GM12874 (cell line): ENCODE measurements around the gene DRAM1.

Experiments
- TF ChIP-seq, protein P1 (sequence below): IDR thresholded peaks from 2 replicates; pipeline ENCODE4 v1.5.1; 2011; ENCODE audit warnings: low read depth, mild to moderate bottlenecking, control low read depth, low read length, moderate library complexity; ENCODE audit not compliant: insufficient read depth

Gene DRAM1

DNA sequence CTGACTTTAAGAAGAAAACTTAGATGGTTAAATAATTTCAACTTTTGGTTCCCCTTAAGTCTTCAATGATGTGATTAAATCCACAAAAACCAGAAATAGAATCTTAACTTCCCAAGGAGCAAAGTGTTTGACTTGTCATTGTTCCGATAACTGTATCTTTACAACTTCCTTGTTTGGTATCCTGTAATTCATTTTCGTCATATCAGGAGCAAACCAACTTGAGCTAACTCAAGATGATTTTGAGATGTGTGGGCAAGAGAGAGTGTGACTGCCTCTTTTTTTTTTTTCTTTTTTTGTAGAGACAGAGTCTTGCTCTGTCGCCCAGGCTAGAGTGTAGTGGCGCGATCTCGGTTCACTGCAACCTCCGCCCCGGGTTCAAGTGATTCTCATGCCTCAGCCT lies 25.3 kb downstream of the DRAM1 start:
- TF ChIP-seq, protein P1, sequence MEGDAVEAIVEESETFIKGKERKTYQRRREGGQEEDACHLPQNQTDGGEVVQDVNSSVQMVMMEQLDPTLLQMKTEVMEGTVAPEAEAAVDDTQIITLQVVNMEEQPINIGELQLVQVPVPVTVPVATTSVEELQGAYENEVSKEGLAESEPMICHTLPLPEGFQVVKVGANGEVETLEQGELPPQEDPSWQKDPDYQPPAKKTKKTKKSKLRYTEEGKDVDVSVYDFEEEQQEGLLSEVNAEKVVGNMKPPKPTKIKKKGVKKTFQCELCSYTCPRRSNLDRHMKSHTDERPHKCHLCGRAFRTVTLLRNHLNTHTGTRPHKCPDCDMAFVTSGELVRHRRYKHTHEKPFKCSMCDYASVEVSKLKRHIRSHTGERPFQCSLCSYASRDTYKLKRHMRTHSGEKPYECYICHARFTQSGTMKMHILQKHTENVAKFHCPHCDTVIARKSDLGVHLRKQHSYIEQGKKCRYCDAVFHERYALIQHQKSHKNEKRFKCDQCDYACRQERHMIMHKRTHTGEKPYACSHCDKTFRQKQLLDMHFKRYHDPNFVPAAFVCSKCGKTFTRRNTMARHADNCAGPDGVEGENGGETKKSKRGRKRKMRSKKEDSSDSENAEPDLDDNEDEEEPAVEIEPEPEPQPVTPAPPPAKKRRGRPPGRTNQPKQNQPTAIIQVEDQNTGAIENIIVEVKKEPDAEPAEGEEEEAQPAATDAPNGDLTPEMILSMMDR: no peak

DNA sequence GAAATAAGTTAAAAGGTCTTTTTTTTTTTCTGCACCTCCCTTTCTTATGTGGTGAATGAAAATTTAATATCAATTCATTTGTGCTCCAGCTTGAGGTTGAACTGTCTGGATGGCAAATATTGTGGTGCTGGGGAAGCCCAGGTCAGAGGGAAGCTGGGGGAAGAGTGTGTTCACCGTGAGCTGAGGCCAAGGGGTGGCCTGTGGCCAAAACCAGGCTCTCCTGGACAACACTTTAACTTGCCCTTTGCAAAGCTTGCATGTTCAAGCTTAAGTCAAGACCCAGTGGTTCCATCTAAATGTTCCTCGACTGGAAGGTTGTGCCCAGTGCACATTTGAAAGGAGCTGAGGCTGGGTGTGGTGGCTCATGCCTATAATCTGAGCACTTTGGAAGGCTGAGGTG lies 28.8 kb downstream of the DRAM1 start:
- TF ChIP-seq, protein P1: no peak

DNA sequence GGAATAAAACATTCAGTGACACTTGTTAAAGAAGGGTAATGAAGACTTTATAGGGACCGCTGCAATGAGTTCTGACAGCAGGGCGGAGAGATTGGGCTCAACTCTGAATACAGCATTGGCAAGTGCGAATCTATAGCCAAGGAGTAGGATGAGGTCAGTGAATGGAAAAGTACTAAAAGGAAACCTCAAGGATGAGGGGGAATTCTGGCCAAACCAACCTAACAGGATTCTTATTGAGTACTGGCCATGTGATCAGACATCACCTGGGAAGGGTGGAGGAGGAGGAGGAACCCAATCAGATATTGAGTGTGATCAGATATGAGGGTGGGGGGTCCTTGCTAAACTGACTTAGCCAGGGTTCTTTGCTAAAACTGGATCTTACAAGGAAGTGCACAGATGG lies 31.0 kb downstream of the DRAM1 start:
- TF ChIP-seq, protein P1: no peak

DNA sequence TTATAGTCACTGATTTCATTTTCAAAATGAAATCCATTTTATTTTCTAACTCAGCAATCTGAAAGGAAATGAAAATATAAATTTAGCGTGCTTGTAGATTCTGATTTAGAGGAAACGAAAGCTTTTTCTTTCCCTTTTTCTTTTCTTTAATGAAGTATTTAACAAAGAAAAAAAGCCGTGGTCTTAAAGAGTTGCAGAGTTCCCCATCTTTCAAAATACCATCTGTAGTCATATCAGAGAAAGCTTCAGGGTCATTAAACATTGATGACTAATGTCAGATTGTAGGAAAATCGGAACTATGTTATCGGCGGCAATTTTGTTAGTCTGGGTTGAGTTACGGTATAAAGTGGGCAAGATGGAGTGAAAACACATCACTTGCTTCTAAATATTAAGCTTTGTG lies 32.3 kb downstream of the DRAM1 start:
- TF ChIP-seq, protein P1: no peak

DNA sequence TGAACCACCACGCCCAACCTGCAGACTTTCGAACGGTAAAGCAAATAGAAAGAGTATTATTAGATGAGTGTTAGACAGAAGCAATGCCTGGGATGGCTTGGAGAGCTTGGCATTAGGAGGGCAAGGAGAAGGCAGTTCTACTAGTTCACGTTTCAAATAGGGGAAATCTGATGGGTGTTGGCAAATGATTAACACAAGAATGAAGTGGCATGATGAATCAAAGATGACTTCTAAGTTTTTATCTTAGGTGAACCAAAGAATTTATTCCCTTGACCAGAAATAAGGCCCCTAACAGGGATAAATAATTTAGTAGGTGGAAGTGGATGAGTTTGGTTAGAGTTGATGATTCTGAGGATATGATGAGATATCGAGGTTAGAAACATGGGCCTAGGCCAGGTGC lies 38.5 kb downstream of the DRAM1 start:
- TF ChIP-seq, protein P1: no peak

DNA sequence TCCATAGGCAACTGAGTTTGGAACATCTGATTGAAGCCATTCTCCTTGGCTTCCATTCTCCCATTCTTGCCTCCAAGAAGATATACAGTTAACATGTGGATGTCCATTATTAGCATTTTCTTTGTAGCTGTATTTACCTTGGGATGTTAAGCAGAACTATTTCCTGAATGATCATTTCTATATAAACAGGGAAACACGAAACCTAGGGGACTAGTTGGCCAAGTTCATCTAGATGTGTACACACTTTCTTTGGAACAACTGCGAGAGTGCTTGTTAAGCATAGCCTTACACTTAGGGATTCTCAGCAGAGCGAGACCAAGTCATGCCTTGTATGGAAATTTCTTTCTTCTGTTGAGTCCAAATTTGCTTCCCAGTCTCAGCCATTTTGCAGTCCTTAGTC lies 42.1 kb downstream of the DRAM1 start:
- TF ChIP-seq, protein P1: no peak

DNA sequence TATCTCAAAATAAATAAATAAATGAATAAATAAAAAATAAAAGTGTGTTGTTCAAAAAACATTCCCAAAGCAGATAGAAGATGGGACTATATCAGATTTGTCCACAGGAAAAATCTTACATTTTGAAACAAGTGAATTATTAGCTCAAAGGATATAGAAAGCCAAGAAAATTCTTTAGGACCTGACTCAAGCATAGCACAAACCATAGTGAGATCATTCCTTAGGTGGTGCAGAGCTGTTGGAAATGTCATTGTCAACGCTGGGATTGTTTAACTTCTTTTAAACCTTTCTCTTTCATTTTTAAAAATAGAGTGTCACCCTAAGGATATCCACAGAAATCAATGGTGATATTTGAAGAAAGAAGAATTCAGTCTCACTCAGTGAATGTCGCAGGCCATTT lies 43.5 kb downstream of the DRAM1 start:
- TF ChIP-seq, protein P1: no peak
